ENCODE results near the gene SERF1A.
"Not testable (repeated sequence)": the region's sequence is repeated elsewhere in the genome, so short reads cannot be mapped to it uniquely, and the experiment has no call there.

Gene SERF1A

GRCh38 chr5:70900533-70901271 lies at the start of gene SERF1A:
TSS of gene SERF1A (plus strand) at chr5:70900669. CDS start at chr5:70900870, 201 bp downstream.
- DNase-seq = not testable (repeated sequence)

GRCh38 chr5:70866778-70867177 lies 33.7 kb upstream of the SERF1A start:
- not testable (repeated sequence) for DNase-seq

- not testable (repeated sequence) for DNase-seq
Measured at GRCh38 chr5:70870626-70871025, 29.8 kb upstream of the SERF1A start.

- DNase-seq = not testable (repeated sequence)
Measured at GRCh38 chr5:70896076-70896475, 4.4 kb upstream of the SERF1A start.

GRCh38 chr5:70901272-70901571 lies 753 bp downstream of the SERF1A start:
- DNase-seq = not testable (repeated sequence)

GRCh38 chr5:70906624-70907023 lies 6.2 kb downstream of the SERF1A start:
- DNase-seq = not testable (repeated sequence)

- not testable (repeated sequence) for DNase-seq
Measured at GRCh38 chr5:70916829-70917228, 16.4 kb downstream of the SERF1A start.

- DNase-seq = not testable (repeated sequence)
Measured at GRCh38 chr5:70925211-70925562, 24.7 kb downstream of the SERF1A start.

GRCh38 chr5:70931709-70932368 lies 31.4 kb downstream of the SERF1A start:
- not testable (repeated sequence) for DNase-seq

GRCh38 chr5:70932560-70932959 lies 32.1 kb downstream of the SERF1A start:
- DNase-seq = not testable (repeated sequence)

GRCh38 chr5:70953068-70953467 lies 52.6 kb downstream of the SERF1A start:
- DNase-seq = not testable (repeated sequence)

Data from DMS 273 treated with DMSO at 0.1 percent for 48 hours (cell line).